ENCODE measurements around the gene GDF7.

GDF7 gene

GRCh38 chr2:20726913-20727312 is 60.0 kb downstream of the GDF7 start:
- Mint-ChIP-seq H3K4me3 (no peak overlapping the region), H3K4me1 (peaks cover 4% of the 10 kb centered on the region), H3K27ac (no peak overlapping the region), H3K36me3 (ENCODE audit: low read depth) (peaks cover 51% of the 10 kb centered on the region), H3K9me3 (peaks cover 4% of the 10 kb centered on the region), H3K27me3 (no peaks in the 10 kb centered on the region)
- no peak for ATAC-seq
- DNase-seq: no peak

- Mint-ChIP-seq H3K27me3 (no peaks in the 10 kb centered on the region), H3K4me1 (peaks cover 4% of the 10 kb centered on the region), H3K4me3 (no peak overlapping the region), H3K36me3 (ENCODE audit: low read depth) (peaks cover 43% of the 10 kb centered on the region), H3K27ac (no peak overlapping the region), H3K9me3 (peaks cover 4% of the 10 kb centered on the region)
- no peak for ATAC-seq
- no peak for DNase-seq
Observed at GRCh38 chr2:20728114-20728758, 61.3 kb downstream of the GDF7 start.
